Gastrocnemius medialis (tissue), 4 donors: ENCODE results near the gene TRAPPC8.
"Not testable (repeated sequence)": the region's sequence is repeated elsewhere in the genome, so short reads cannot be mapped to it uniquely, and the experiment has no call there.

ENCODE experiments used
- CTCF ChIP-seq, 5 experiments: fragments of 450-650 bp in 3 of 5; fragments of 200-600 bp in 2 of 5; sonication (generic) in 2 of 5; IDR thresholded peaks in 4 of 5; conservative IDR thresholded peaks in 1 of 5; 1 replicate in 4 of 5; 2 replicates in 1 of 5; pipeline ENCODE4 v1.5.1; 2016 to 2019; ENCODE audit warnings: antibody characterized with exemption in 5 of 5, mild to moderate bottlenecking in 3 of 5, moderate library complexity in 3 of 5
- POLR2A ChIP-seq, 2 donors: fragments of 450-650 bp; IDR thresholded peaks; one replicate each; pipeline ENCODE4 v1.6.1; 2017; ENCODE audit warnings: antibody characterized with exemption in 2 of 2, mild to moderate bottlenecking in 2 of 2, moderate library complexity in 2 of 2

GRCh38 chr18:31799257-31799656 is 143.7 kb downstream of the TRAPPC8 start:
- TF ChIP-seq POLR2A (IDR thresholded peaks at IDR 0.05); CTCF (IDR thresholded peaks at IDR 0.05 in 4 of 5, conservative IDR thresholded peaks at IDR 0.05 in 1 of 5): not testable (repeated sequence)
